Naive thymus-derived CD4-positive, alpha-beta T cell (primary cell): Measurements from ENCODE around the gene CLDN2. TPM values are rescaled to one million over a fixed set of nuclear protein-coding genes. Genes with fewer than 3 reads are reported as not detected.
"Not testable (repeated sequence)": the region's sequence is repeated elsewhere in the genome, so short reads cannot be mapped to it uniquely, and the experiment has no call there.

Experiments used
- ATAC-seq: fragments of 150-1000 bp; cut with Tn5 transposase; 2 replicates; pipeline ENCODE4 v1.10.0; 2021; ENCODE audit warnings: mild to moderate bottlenecking, moderate library complexity
- CTCF ChIA-PET: fragments of 350-600 bp; sonication (Branson Sonifier 250); formaldehyde crosslinking; loops from one replicate; lab custom pipeline; 2021; ENCODE audit warnings: antibody characterized with exemption; lab: Charles Lee
- POLR2A ChIA-PET: fragments of 350-600 bp; sonication (Branson Sonifier 250); formaldehyde crosslinking; loops from one replicate; lab custom pipeline; 2021; ENCODE audit warnings: antibody characterized with exemption, inconsistent platforms; lab: Charles Lee
- DNase-seq, 9 donors: peaks; one replicate each; pipeline versions ENCODE4 v3.0.0 to v3.0.0-alpha.2; 2020 to 2022; ENCODE audit warnings: mixed read lengths in 1 of 9
- H3K27ac ChIP-seq: one replicate; pipeline ENCODE4 v1.7.0; 2013; ENCODE audit warnings: mild to moderate bottlenecking, low read depth, low read length, moderate library complexity
- H3K27me3 ChIP-seq, 2 donors: one replicate each; pipeline ENCODE4 v1.7.0; 2013; ENCODE audit warnings: low read length in 2 of 2, mild to moderate bottlenecking in 2 of 2, moderate library complexity in 2 of 2; ENCODE audit not compliant: control insufficient read depth in 2 of 2, insufficient read depth in 2 of 2
- H3K36me3 ChIP-seq, 3 experiments: 1 replicate in 2 of 3; 2 replicates in 1 of 3; pipeline ENCODE4 v1.7.0; 2013; ENCODE audit warnings: low read length in 3 of 3, mild to moderate bottlenecking in 3 of 3, moderate library complexity in 1 of 3; ENCODE audit not compliant: insufficient read depth in 3 of 3, control insufficient read depth in 2 of 3
- H3K4me1 ChIP-seq, 2 donors: one replicate each; pipeline ENCODE4 v1.7.0; 2013; ENCODE audit warnings: low read length in 2 of 2, mild to moderate bottlenecking in 2 of 2, moderate library complexity in 1 of 2; ENCODE audit not compliant: control insufficient read depth in 2 of 2, insufficient read depth in 2 of 2
- H3K4me3 ChIP-seq: 2 replicates; pipeline ENCODE4 v1.7.0; 2013; ENCODE audit warnings: mild to moderate bottlenecking, low read length
- H3K9me3 ChIP-seq, 3 experiments: 1 replicate in 2 of 3; 2 replicates in 1 of 3; pipeline ENCODE4 v1.7.0; 2013; ENCODE audit warnings: low read length in 3 of 3; ENCODE audit not compliant: control insufficient read depth in 2 of 3
- H3K27ac Mint-ChIP-seq, 9 donors: one replicate each; pipeline ENCODE4 v1.8.0; 2020 to 2022; ENCODE audit warnings: mixed read lengths in 9 of 9, mild to moderate bottlenecking in 8 of 9, moderate library complexity in 5 of 9, inconsistent platforms in 2 of 9
- H3K27me3 Mint-ChIP-seq, 5 donors: one replicate each; pipeline ENCODE4 v1.8.0; 2021 to 2022; ENCODE audit warnings: mixed read lengths in 5 of 5, mild to moderate bottlenecking in 1 of 5
- H3K36me3 Mint-ChIP-seq, 5 donors: one replicate each; pipeline ENCODE4 v1.8.0; 2020 to 2022; ENCODE audit warnings: mixed read lengths in 5 of 5, mild to moderate bottlenecking in 3 of 5, inconsistent platforms in 1 of 5
- H3K4me1 Mint-ChIP-seq, 7 donors: one replicate each; pipeline ENCODE4 v1.8.0; 2020 to 2022; ENCODE audit warnings: mixed read lengths in 7 of 7, mild to moderate bottlenecking in 3 of 7, inconsistent platforms in 1 of 7
- H3K4me3 Mint-ChIP-seq, 10 donors: one replicate each; pipeline ENCODE4 v1.8.0; 2020 to 2022; ENCODE audit warnings: mild to moderate bottlenecking in 10 of 10, mixed read lengths in 10 of 10, moderate library complexity in 6 of 10, inconsistent platforms in 2 of 10
- H3K9me3 Mint-ChIP-seq, 11 donors: one replicate each; pipeline ENCODE4 v1.8.0; 2020 to 2022; ENCODE audit warnings: mixed read lengths in 11 of 11, mild to moderate bottlenecking in 4 of 11, inconsistent platforms in 1 of 11, moderate library complexity in 1 of 11
- intact Hi-C, 2 donors: fragments of 100-400 bp; cut with micrococcal nuclease; formaldehyde crosslinking; loops; one replicate each; pipeline ENCODE4 v1.15.1; 2023
- polyA plus RNA-seq, 2 donors: library from polyadenylated mRNA; unstranded; fragments of 300-500 nt; fragmentation: Illumina TruSeq; gene quantifications; one replicate each; pipeline ENCODE4 v1.2.3, GENCODE V29; 2021
- total RNA-seq, 6 experiments: library from RNA in 5 of 6; stranded (reverse) in 5 of 6; gene quantifications; 1 replicate in 5 of 6; 2 replicates in 1 of 6; pipeline ENCODE4 v1.2.3 and lab custom pipeline; 2021 to 2026

CLDN2 gene
- total and polyA plus RNA-seq, 7 experiments from 2014 or later, result not detected

GRCh38 chrX:106963111-106963510, 42.9 kb downstream of the CLDN2 start:
- CTCF ChIA-PET, result no interaction called here
- intact Hi-C loops, result no loop called here

GRCh38 chrX:106964290-106964689, 44.1 kb downstream of the CLDN2 start:
- H3K4me3 ChIP-seq, result no peak overlapping the region
- no peak overlapping the region for H3K4me3 Mint-ChIP-seq
- no peak for ATAC-seq
- H3K4me1 Mint-ChIP-seq, result peaks cover 0 to 6% (median 3%) of the 10 kb centered on the region in 7 donors
- no peak overlapping the region for H3K27ac ChIP-seq
- intact Hi-C loops, result no loop called here
- H3K27me3 Mint-ChIP-seq, result no peaks in the 10 kb centered on the region
- H3K9me3 Mint-ChIP-seq, result peaks cover 0 to 8% (median 3%) of the 10 kb centered on the region in 11 donors
- CTCF ChIA-PET, result no interaction called here
- no peaks in the 10 kb centered on the region for H3K9me3 ChIP-seq
- no peaks in the 10 kb centered on the region for H3K27me3 ChIP-seq
- DNase-seq, result no peak
- no peak overlapping the region for H3K27ac Mint-ChIP-seq
- peaks cover 0 to 7% (median 0%) of the 10 kb centered on the region in 3 experiments for H3K36me3 ChIP-seq
- POLR2A ChIA-PET, result interaction anchor here (0.7 kb wide), 1 partner anchor 19 kb away, joined by 5 read pairs; no protein-coding TSS in a partner anchor
- peaks cover 11 to 56% (median 30%) of the 10 kb centered on the region in 5 donors for H3K36me3 Mint-ChIP-seq
- H3K4me1 ChIP-seq, result no peaks in the 10 kb centered on the region

More at GRCh38 chrX:106963111-106963510, 42.9 kb downstream of the CLDN2 start:
- Histone ChIP-seq H3K36me3 (peaks cover 0 to 7% (median 0%) of the 10 kb centered on the region in 3 experiments), H3K27me3 (no peaks in the 10 kb centered on the region), H3K4me3 (no peak overlapping the region), H3K27ac (no peak overlapping the region), H3K4me1 (no peaks in the 10 kb centered on the region), H3K9me3 (no peaks in the 10 kb centered on the region)
- POLR2A ChIA-PET, result no interaction called here
- Mint-ChIP-seq H3K27ac (no peak overlapping the region), H3K36me3 (peaks cover 0 to 47% (median 18%) of the 10 kb centered on the region in 5 donors), H3K9me3 (peaks cover 0 to 4% (median 0%) of the 10 kb centered on the region in 11 donors), H3K27me3 (no peaks in the 10 kb centered on the region), H3K4me1 (peaks cover 0 to 6% (median 0%) of the 10 kb centered on the region in 7 donors), H3K4me3 (no peak overlapping the region)
- ATAC-seq (no peak), DNase-seq (no peak)

GRCh38 chrX:106966547-106966946, 46.3 kb downstream of the CLDN2 start:
- H3K4me1 ChIP-seq, ATAC-seq, H3K27ac ChIP-seq, H3K4me3 ChIP-seq, H3K4me1 Mint-ChIP-seq, CTCF ChIA-PET, DNase-seq, H3K27ac Mint-ChIP-seq, POLR2A ChIA-PET, H3K9me3 ChIP-seq, intact Hi-C loops, H3K36me3 ChIP-seq, H3K27me3 ChIP-seq, H3K27me3 Mint-ChIP-seq, H3K4me3 Mint-ChIP-seq: not testable (repeated sequence)
- peaks cover 13 to 62% (median 38%) of the 10 kb centered on the region in 5 donors for H3K36me3 Mint-ChIP-seq
- peaks cover 0 to 13% (median 6%) of the 10 kb centered on the region in 11 donors for H3K9me3 Mint-ChIP-seq

GRCh38 chrX:106972896-106973295, 52.7 kb downstream of the CLDN2 start:
- H3K27ac ChIP-seq, result no peak overlapping the region
- Mint-ChIP-seq H3K27ac (peak overlapping the region in 1 of 9 donors; percentile 45), H3K4me3 (no peak overlapping the region), H3K27me3 (no peaks in the 10 kb centered on the region), H3K36me3 (peaks cover 17 to 35% (median 28%) of the 10 kb centered on the region in 5 donors), H3K4me1 (peaks cover 0 to 6% (median 0%) of the 10 kb centered on the region in 7 donors), H3K9me3 (peaks cover 0 to 9% (median 6%) of the 10 kb centered on the region in 11 donors)
- no peaks in the 10 kb centered on the region for H3K27me3 ChIP-seq
- H3K9me3 ChIP-seq, result no peaks in the 10 kb centered on the region
- intact Hi-C loops, result no loop called here
- H3K36me3 ChIP-seq, result no peaks in the 10 kb centered on the region
- ChIA-PET CTCF (no interaction called here), POLR2A (no interaction called here)
- no peaks in the 10 kb centered on the region for H3K4me1 ChIP-seq
- ATAC-seq (no peak), DNase-seq (no peak)
- H3K4me3 ChIP-seq, result no peak overlapping the region

GRCh38 chrX:106973433-106974149, 53.4 kb downstream of the CLDN2 start:
- peaks cover 0 to 6% (median 0%) of the 10 kb centered on the region in 7 donors for H3K4me1 Mint-ChIP-seq
- H3K27me3 Mint-ChIP-seq, result no peaks in the 10 kb centered on the region
- ChIA-PET CTCF (no interaction called here), POLR2A (no interaction called here)
- peaks cover 0 to 9% (median 6%) of the 10 kb centered on the region in 11 donors for H3K9me3 Mint-ChIP-seq
- intact Hi-C loops, result no loop called here
- H3K36me3 ChIP-seq, result no peaks in the 10 kb centered on the region
- no peak overlapping the region for H3K27ac ChIP-seq
- H3K4me3 ChIP-seq, result no peak overlapping the region
- DNase-seq, result no peak
- peak overlapping the region in 1 of 9 donors; percentile 45 for H3K27ac Mint-ChIP-seq
- no peaks in the 10 kb centered on the region for H3K4me1 ChIP-seq
- H3K36me3 Mint-ChIP-seq, result peaks cover 13 to 32% (median 21%) of the 10 kb centered on the region in 5 donors
- H3K4me3 Mint-ChIP-seq, result no peak overlapping the region
- ATAC-seq, result no peak
- no peaks in the 10 kb centered on the region for H3K9me3 ChIP-seq
- no peaks in the 10 kb centered on the region for H3K27me3 ChIP-seq

GRCh38 chrX:106976416-106976815, 56.2 kb downstream of the CLDN2 start:
- ChIA-PET POLR2A (no interaction called here), CTCF (no interaction called here)
- DNase-seq (no peak), ATAC-seq (no peak)
- Mint-ChIP-seq H3K4me3 (no peak overlapping the region), H3K4me1 (no peaks in the 10 kb centered on the region), H3K9me3 (peaks cover 0 to 2% (median 0%) of the 10 kb centered on the region in 11 donors), H3K27me3 (no peaks in the 10 kb centered on the region), H3K27ac (no peak overlapping the region), H3K36me3 (peaks cover 4 to 20% (median 6%) of the 10 kb centered on the region in 5 donors)
- Histone ChIP-seq H3K4me1 (no peaks in the 10 kb centered on the region), H3K27me3 (no peaks in the 10 kb centered on the region), H3K36me3 (peaks cover 0 to 5% (median 0%) of the 10 kb centered on the region in 3 experiments), H3K27ac (no peak overlapping the region), H3K9me3 (no peaks in the 10 kb centered on the region), H3K4me3 (no peak overlapping the region)
- intact Hi-C loops, result no loop called here
